ENCODE data around the gene MAP3K12.
"Not testable (repeated sequence)": the region's sequence is repeated elsewhere in the genome, so short reads cannot be mapped to it uniquely, and the experiment has no call there.

MAP3K12 gene

GRCh38 chr12:53499266-53500141 is at the start of gene MAP3K12:
Gene MAP3K12 (minus strand): TSS chr12:53499458. CDS start chr12:53487391, 12,067 bp downstream.
- DNase-seq (ENCODE audit: low spot score) = no peak

- not testable (repeated sequence) for DNase-seq (ENCODE audit: low spot score)
Measured at GRCh38 chr12:53548354-53548753, 49.1 kb upstream of the MAP3K12 start.

GRCh38 chr12:53543539-53543938 is 44.3 kb upstream of the MAP3K12 start:
- DNase-seq (ENCODE audit: low spot score) = peak; percentile 40

GRCh38 chr12:53539526-53539925 is 40.3 kb upstream of the MAP3K12 start:
- DNase-seq (ENCODE audit: low spot score) = no peak

- peak; percentile 67 for DNase-seq (ENCODE audit: low spot score)
Measured at GRCh38 chr12:53538209-53538689, 39.0 kb upstream of the MAP3K12 start.

- no peak for DNase-seq (ENCODE audit: low spot score)
Measured at GRCh38 chr12:53536962-53537361, 37.7 kb upstream of the MAP3K12 start.

- peak; percentile 78 for DNase-seq (ENCODE audit: low spot score)
Measured at GRCh38 chr12:53533471-53533870, 34.2 kb upstream of the MAP3K12 start.

GRCh38 chr12:53532524-53533445 is 33.5 kb upstream of the MAP3K12 start:
- DNase-seq (ENCODE audit: low spot score) = peak; percentile 71

- no peak for DNase-seq (ENCODE audit: low spot score)
Measured at GRCh38 chr12:53532021-53532420, 32.8 kb upstream of the MAP3K12 start.

- DNase-seq (ENCODE audit: low spot score) = no peak
Measured at GRCh38 chr12:53530920-53531319, 31.7 kb upstream of the MAP3K12 start.

- no peak for DNase-seq (ENCODE audit: low spot score)
Measured at GRCh38 chr12:53530061-53530460, 30.8 kb upstream of the MAP3K12 start.

- no peak for DNase-seq (ENCODE audit: low spot score)
Measured at GRCh38 chr12:53524476-53524875, 25.2 kb upstream of the MAP3K12 start.

- DNase-seq (ENCODE audit: low spot score) = no peak
Measured at GRCh38 chr12:53523131-53523530, 23.9 kb upstream of the MAP3K12 start.

GRCh38 chr12:53518381-53518780 is 19.1 kb upstream of the MAP3K12 start:
- DNase-seq (ENCODE audit: low spot score) = no peak

- DNase-seq (ENCODE audit: low spot score) = no peak
Measured at GRCh38 chr12:53516758-53517455, 17.6 kb upstream of the MAP3K12 start.

- no peak for DNase-seq (ENCODE audit: low spot score)
Measured at GRCh38 chr12:53515291-53515680, 16.0 kb upstream of the MAP3K12 start.

GRCh38 chr12:53514628-53515290 is 15.5 kb upstream of the MAP3K12 start:
- DNase-seq (ENCODE audit: low spot score) = no peak

- no peak for DNase-seq (ENCODE audit: low spot score)
Measured at GRCh38 chr12:53513712-53514410, 14.6 kb upstream of the MAP3K12 start.

- DNase-seq (ENCODE audit: low spot score) = no peak
Measured at GRCh38 chr12:53510181-53510812, 11.0 kb upstream of the MAP3K12 start.

GRCh38 chr12:53508534-53509170 is 9.4 kb upstream of the MAP3K12 start:
- peak; percentile 72 for DNase-seq (ENCODE audit: low spot score)

Measured in COLO829 (cell line).